B cell (primary cell): ENCODE data around the gene MINAR1. TPM values are rescaled to one million over a fixed set of nuclear protein-coding genes. Genes with fewer than 3 reads are reported as not detected.

ENCODE experiments used
- ATAC-seq: fragments of 200-7000 bp; cut with Tn5 transposase; one replicate; pipeline ENCODE4 v1.10.0; 2021; ENCODE audit warnings: low read depth, mild to moderate bottlenecking, moderate number of reproducible peaks, moderate library complexity
- CTCF ChIA-PET: fragments of 350-600 bp; sonication (Branson Sonifier 250); formaldehyde crosslinking; loops from one replicate; lab custom pipeline; 2021; ENCODE audit warnings: antibody characterized with exemption, inconsistent platforms; lab: Charles Lee
- POLR2A ChIA-PET: fragments of 350-600 bp; sonication (Branson Sonifier 250); formaldehyde crosslinking; loops from one replicate; lab custom pipeline; 2021; ENCODE audit warnings: antibody characterized with exemption; lab: Charles Lee
- DNase-seq: peaks from one replicate; pipeline ENCODE4 v3.0.0; 2013
- H2AFZ ChIP-seq: 2 replicates; pipeline ENCODE4 v1.6.1; 2012; ENCODE audit warnings: mild to moderate bottlenecking, low read depth, low read length; ENCODE audit not compliant: insufficient read depth, poor library complexity, severe bottlenecking
- H3K27ac ChIP-seq, 2 donors: 1 replicate in 1 of 2; 2 replicates in 1 of 2; pipeline ENCODE4 v1.5.1; 2012 to 2013; ENCODE audit warnings: low read length in 2 of 2, mild to moderate bottlenecking in 2 of 2, moderate library complexity in 1 of 2
- H3K27me3 ChIP-seq, 4 experiments: fragments of 200-600 bp in 1 of 4; sonication (generic) in 1 of 4; replicated peaks in 1 of 4; 1 replicate in 2 of 4; 2 replicates in 2 of 4; pipeline versions ENCODE4 v1.6.1 to v1.7.0; 2013 to 2016; ENCODE audit warnings: low read length in 3 of 4, mild to moderate bottlenecking in 2 of 4, mixed read lengths in 1 of 4, moderate library complexity in 1 of 4; ENCODE audit not compliant: insufficient read depth in 4 of 4, control insufficient read depth in 3 of 4; ENCODE audit errors: control extremely low read depth in 1 of 4
- H3K36me3 ChIP-seq, 2 experiments: replicated peaks in 1 of 2; 1 replicate in 1 of 2; 2 replicates in 1 of 2; pipeline versions ENCODE4 v1.6.1 to v1.7.1; 2013; ENCODE audit warnings: low read length in 1 of 2; ENCODE audit not compliant: insufficient read depth in 2 of 2, control insufficient read depth in 1 of 2; ENCODE audit errors: control extremely low read depth in 1 of 2, extremely low read depth in 1 of 2
- H3K4me1 ChIP-seq, 2 donors: fragments of 200-600 bp in 1 of 2; sonication (generic) in 1 of 2; 1 replicate in 1 of 2; 2 replicates in 1 of 2; pipeline versions ENCODE4 v1.5.1 to v1.6.1; 2013 to 2017; ENCODE audit warnings: low read length in 2 of 2; ENCODE audit not compliant: control insufficient read depth in 2 of 2, insufficient read depth in 2 of 2
- H3K4me2 ChIP-seq: replicated peaks from 2 replicates; pipeline ENCODE3; 2012; ENCODE audit warnings: mild to moderate bottlenecking, low read depth, low read length; ENCODE audit not compliant: poor library complexity, severe bottlenecking
- H3K4me3 ChIP-seq, 5 experiments: fragments of 200-600 bp in 1 of 5; sonication (generic) in 1 of 5; 1 replicate in 3 of 5; 2 replicates in 2 of 5; pipeline versions ENCODE4 v1.5.1 to v1.7.0; 2011 to 2016; ENCODE audit warnings: low read length in 4 of 5, mild to moderate bottlenecking in 4 of 5, low read depth in 2 of 5, control low read depth in 1 of 5, moderate library complexity in 1 of 5; ENCODE audit not compliant: insufficient read depth in 1 of 5; ENCODE audit errors: control extremely low read depth in 1 of 5, extremely low read depth in 1 of 5
- H3K79me2 ChIP-seq: fragments of 200-600 bp; sonication (generic); one replicate; pipeline ENCODE4 v1.6.0; 2016; ENCODE audit warnings: low read length; ENCODE audit not compliant: control insufficient read depth, insufficient read depth
- H3K9ac ChIP-seq: fragments of 200-600 bp; sonication (generic); 2 replicates; pipeline ENCODE4 v1.6.1; 2017; ENCODE audit warnings: mild to moderate bottlenecking, low read length, moderate library complexity
- H3K9me3 ChIP-seq, 3 donors: one replicate each; pipeline versions ENCODE4 v1.6.1 to v1.7.1; 2013; ENCODE audit warnings: low read length in 2 of 3; ENCODE audit not compliant: control insufficient read depth in 2 of 3, insufficient read depth in 1 of 3; ENCODE audit errors: control extremely low read depth in 1 of 3
- H4K20me1 ChIP-seq: 2 replicates; pipeline ENCODE4 v1.6.0; 2012; ENCODE audit warnings: mild to moderate bottlenecking, low read length; ENCODE audit not compliant: insufficient read depth, control insufficient read depth, poor library complexity, severe bottlenecking
- H3K27ac Mint-ChIP-seq: one replicate; pipeline ENCODE4 v1.8.0; 2021; ENCODE audit warnings: mixed read lengths
- H3K27me3 Mint-ChIP-seq: one replicate; pipeline ENCODE4 v1.8.0; 2021; ENCODE audit warnings: mixed read lengths
- H3K4me1 Mint-ChIP-seq: one replicate; pipeline ENCODE4 v1.8.0; 2021; ENCODE audit warnings: mixed read lengths
- H3K4me3 Mint-ChIP-seq: one replicate; pipeline ENCODE4 v1.8.0; 2021; ENCODE audit warnings: mixed read lengths
- H3K9me3 Mint-ChIP-seq: one replicate; pipeline ENCODE4 v1.8.0; 2022; ENCODE audit warnings: mixed read lengths; ENCODE audit not compliant: insufficient read depth
- CTCF ChIP-seq: fragments of 200-600 bp; IDR thresholded peaks from one replicate; pipeline ENCODE4 v1.8.0; 2022; ENCODE audit warnings: antibody characterized with exemption, mild to moderate bottlenecking
- EZH2 ChIP-seq: IDR thresholded peaks from 2 replicates; pipeline ENCODE4 v1.6.1; 2012; ENCODE audit warnings: borderline replicate concordance, low read depth, mild to moderate bottlenecking, moderate library complexity, low read length; ENCODE audit not compliant: insufficient read depth, poor library complexity, severe bottlenecking
- WGBS: methylation state at CpG from one replicate; pipeline ENCODE4 v1.1.5; 2013; ENCODE audit warnings: missing lambda C conversion rate; ENCODE audit not compliant: insufficient coverage; 5-methylcytosine and 5-hydroxymethylcytosine counted together
- intact Hi-C: fragments of 100-400 bp; cut with micrococcal nuclease; formaldehyde crosslinking; loops from one replicate; pipeline ENCODE4 v1.10.0; 2022
- polyA plus RNA-seq: library from polyadenylated mRNA; depleted of rRNA; stranded (reverse); fragments of >200 nt; gene quantifications from 2 replicates; pipeline ENCODE4 v1.2.3, GENCODE V29; 2012
- total RNA-seq, 2 donors: library from RNA; stranded (reverse); fragments of 120-200 nt in 1 of 2; gene quantifications; 1 replicate in 1 of 2; 2 replicates in 1 of 2; pipeline versions ENCODE4 v1.2.3 to v1.2.4, GENCODE V29; 2013 to 2022

Gene MINAR1
- total and polyA plus RNA-seq, 2 donors (not counting 1 experiment from before 2014, with no cell fraction given) = 0.16 to 0.27 TPM

- ChIA-PET CTCF (no interaction called here), POLR2A (no interaction called here)
- Mint-ChIP-seq H3K4me3 (no peak overlapping the region), H3K27ac (no peak overlapping the region), H3K27me3 (peaks cover 41% of the 10 kb centered on the region), H3K9me3 (no peaks in the 10 kb centered on the region), H3K4me1 (peaks cover 8% of the 10 kb centered on the region)
- H3K4me2 ChIP-seq = no peak overlapping the region
- no peaks in the 10 kb centered on the region for H3K79me2 ChIP-seq
- H3K9ac ChIP-seq = no peak overlapping the region
- no peaks in the 10 kb centered on the region for H3K36me3 ChIP-seq
- intact Hi-C loops = no loop called here
- H3K4me1 ChIP-seq = peaks cover 10 to 11% of the 10 kb centered on the region in 2 donors
- H4K20me1 ChIP-seq = no peaks in the 10 kb centered on the region
- H3K27ac ChIP-seq = no peak overlapping the region
- TF ChIP-seq EZH2 (no peak), CTCF (no peak)
- no peak for DNase-seq
- no peaks in the 10 kb centered on the region for H3K9me3 ChIP-seq
- 92% methylated on average over 7 of the region's 8 CpGs for WGBS
- ATAC-seq = no peak
- H3K27me3 ChIP-seq = peaks cover 0 to 25% (median 15%) of the 10 kb centered on the region in 4 experiments
- no peak overlapping the region for H2AFZ ChIP-seq
- no peak overlapping the region for H3K4me3 ChIP-seq
These were observed 4.1 kb downstream of the MINAR1 start for GRCh38 chr15:79436037-79436780.

- Mint-ChIP-seq H3K4me1 (peaks cover 5% of the 10 kb centered on the region), H3K27ac (no peak overlapping the region), H3K4me3 (no peak overlapping the region), H3K9me3 (no peaks in the 10 kb centered on the region), H3K27me3 (peaks cover 38% of the 10 kb centered on the region)
- no peak overlapping the region for H3K4me3 ChIP-seq
- no peak overlapping the region for H3K27ac ChIP-seq
- no peaks in the 10 kb centered on the region for H3K9me3 ChIP-seq
- H4K20me1 ChIP-seq = no peaks in the 10 kb centered on the region
- peaks cover 0 to 18% (median 12%) of the 10 kb centered on the region in 4 experiments for H3K27me3 ChIP-seq
- peaks cover under 1 to 2% of the 10 kb centered on the region in 2 donors for H3K4me1 ChIP-seq
- 60% methylated on average over 1 of the region's 2 CpGs for WGBS
- no peak for DNase-seq
- ChIA-PET CTCF (no interaction called here), POLR2A (no interaction called here)
- intact Hi-C loops = no loop called here
- no peaks in the 10 kb centered on the region for H3K36me3 ChIP-seq
- no peak for ATAC-seq
- TF ChIP-seq EZH2 (no peak), CTCF (no peak)
- H3K9ac ChIP-seq = no peak overlapping the region
- no peak overlapping the region for H2AFZ ChIP-seq
- H3K4me2 ChIP-seq = no peak overlapping the region
- H3K79me2 ChIP-seq = no peaks in the 10 kb centered on the region
These were observed 5.3 kb downstream of the MINAR1 start for GRCh38 chr15:79437275-79438000.
